ENCODE data around the gene ME3.

DNA sequence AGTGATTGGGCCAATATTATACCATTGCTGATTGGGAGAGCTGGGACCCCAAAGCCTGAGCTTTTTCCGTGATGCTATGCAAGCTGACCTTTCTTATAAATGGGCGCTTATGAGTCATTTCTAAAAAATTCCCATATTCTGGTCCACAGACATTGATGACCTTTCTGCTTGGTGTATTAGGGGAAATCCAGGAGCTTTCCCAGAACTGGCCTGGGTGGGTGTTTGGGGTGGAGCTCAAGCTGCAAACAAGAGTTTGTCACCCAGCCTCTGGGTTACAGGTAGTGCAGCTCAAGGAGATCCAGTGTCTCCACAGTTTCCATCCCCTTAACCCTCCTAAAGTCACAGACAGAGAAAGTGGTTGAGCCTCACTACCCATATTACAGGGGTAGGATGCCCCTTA lies 230.0 kb downstream of the ME3 start:
- TF ChIP-seq GATA2 (IDR thresholded peaks at IDR 0.05; ENCODE audit: low read depth, low read length) (no peak), GATA3 (IDR thresholded peaks at IDR 0.05; ENCODE audit: low read depth, low read length) (no peak)

Measured in SH-SY5Y (cell line).